ENCODE data around the gene RBM20. TPM values are rescaled to one million over a fixed set of nuclear protein-coding genes. Genes with fewer than 3 reads are reported as not detected.

RBM20 gene
- total RNA-seq, 1 experiment from 2014 or later: 0.17 TPM

DNA sequence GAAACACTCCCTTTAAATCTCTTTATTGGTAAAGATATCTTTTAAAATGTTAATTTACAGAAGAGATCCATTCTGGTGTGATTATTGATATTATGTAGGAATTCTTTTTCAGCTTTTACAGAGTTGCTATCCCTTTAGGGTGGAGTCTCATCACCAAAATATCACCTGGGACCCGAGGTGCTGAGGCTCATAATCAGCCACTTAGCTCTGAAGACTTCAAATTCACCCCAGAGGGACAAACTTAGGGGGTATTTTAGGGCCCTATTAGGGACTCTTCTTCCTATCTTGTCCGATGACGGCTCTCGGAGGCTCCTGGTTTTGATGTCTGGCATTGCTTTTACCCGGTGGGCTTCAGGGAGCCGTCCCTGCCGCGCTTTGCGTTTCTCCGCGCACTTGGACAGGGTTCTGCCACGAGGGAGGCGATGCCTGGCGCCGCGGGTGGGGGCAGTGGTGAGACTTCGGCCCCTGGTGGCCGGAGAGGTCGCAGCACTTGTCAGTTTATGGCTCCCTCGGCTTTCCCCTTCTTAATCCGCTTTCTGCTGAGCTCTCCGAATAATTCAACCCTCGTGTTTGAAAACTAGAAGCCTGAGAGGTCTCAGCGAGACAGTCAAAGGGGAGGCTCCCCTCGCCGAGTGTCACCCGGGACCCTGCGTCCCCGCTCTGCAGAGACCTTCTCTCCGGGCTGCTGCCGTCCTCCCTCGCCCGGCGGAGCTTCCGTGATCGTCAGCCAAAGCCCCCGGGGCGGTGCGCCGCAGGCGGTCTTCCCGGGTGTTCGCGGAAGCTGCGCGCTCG is 27.8 kb downstream of the RBM20 start:
- no peak overlapping the region for H2BK12ac ChIP-seq (ENCODE audit: insufficient read length, low read depth, low read length)
- no peak overlapping the region for H3K56ac ChIP-seq (ENCODE audit: insufficient read length, low read depth, low read length)
- H3K9me3 Mint-ChIP-seq: no peaks in the 10 kb centered on the region; a peak in 1 of 5 replicates
- peak overlapping the region; percentile 59 to 78 for H3K4me3 Mint-ChIP-seq
- no peaks in the 10 kb centered on the region for H3K36me3 Mint-ChIP-seq (ENCODE audit: insufficient read depth in 1 of 3, low read depth in 3 of 3)
- peak; percentile 78 for DNase-seq
- H2AFZ ChIP-seq (ENCODE audit: low read length): no peak overlapping the region
- no peaks in the 10 kb centered on the region for H3K9me3 ChIP-seq (ENCODE audit: control insufficient read depth, low read depth, low read length)
- H4K20me1 ChIP-seq (ENCODE audit: control insufficient read depth, insufficient read depth, insufficient read length): no peaks in the 10 kb centered on the region
- H4K8ac ChIP-seq (replicated peaks; ENCODE audit: insufficient read length, low read depth, low read length): no peak overlapping the region
- H2BK120ac ChIP-seq (ENCODE audit: low read depth, low read length, poor library complexity, severe bottlenecking): no peak overlapping the region
- no peak overlapping the region for H3K18ac ChIP-seq (ENCODE audit: insufficient read length, low read depth, low read length)
- H2BK20ac ChIP-seq (ENCODE audit: low read depth, low read length, poor library complexity, severe bottlenecking): no peak overlapping the region
- no peak overlapping the region for H2BK5ac ChIP-seq (ENCODE audit: insufficient read length, low read length)
- no peak overlapping the region; the same call in 1 of the 2 replicates for H3K14ac ChIP-seq (ENCODE audit: insufficient read depth, low read length)
- peak overlapping the region; percentile 85 for H3K4me2 ChIP-seq (ENCODE audit: insufficient read depth, insufficient read length, low read length)
- no peak overlapping the region for H2BK15ac ChIP-seq (ENCODE audit: low read depth, low read length)
- no CpG with 5 or more reads among the region's 47 CpGs for whole genome bisulfite sequencing (ENCODE audit: extremely low coverage, insufficient read length, low lambda C conversion rate)
- H3K4me1 Mint-ChIP-seq: peaks cover 31 to 33% of the 10 kb centered on the region in 2 experiments
- H3K27me3 ChIP-seq (ENCODE audit: insufficient read depth, low read length): peaks cover 9% of the 10 kb centered on the region; the same call in 1 of the 2 replicates
- H3K27ac Mint-ChIP-seq: no peak overlapping the region
- no peaks in the 10 kb centered on the region for H3K79me1 ChIP-seq (ENCODE audit: insufficient read depth, low read depth, low read length, poor library complexity, severe bottlenecking)
- H3K27me3 Mint-ChIP-seq (ENCODE audit: low read depth): peaks cover 76% of the 10 kb centered on the region
- H2AK5ac ChIP-seq (ENCODE audit: insufficient read length, low read length): no peak overlapping the region
- H3K4ac ChIP-seq (ENCODE audit: low read depth, low read length): no peak overlapping the region
- peaks cover 9% of the 10 kb centered on the region; the same call in 1 of the 2 replicates for H3K4me1 ChIP-seq (ENCODE audit: insufficient read depth, low read length)
- peaks cover 7% of the 10 kb centered on the region for H3K23me2 ChIP-seq (ENCODE audit: insufficient read length, low read depth, low read length, poor library complexity, severe bottlenecking)
- no peaks in the 10 kb centered on the region for H3K79me2 ChIP-seq (ENCODE audit: insufficient read depth, low read length)
- no peak overlapping the region for H4K91ac ChIP-seq (ENCODE audit: insufficient read length, low read depth, low read length)
- H3T11ph ChIP-seq (ENCODE audit: low read length): no peak overlapping the region
- peak; percentile 87 for TF ChIP-seq CTCF (conservative IDR thresholded peaks at IDR 0.05)
- H3K27ac ChIP-seq (ENCODE audit: insufficient read length, low read depth, low read length): no peak overlapping the region
- no peak overlapping the region for H3K23ac ChIP-seq (ENCODE audit: insufficient read length, low read depth, low read length)
- H4K5ac ChIP-seq (ENCODE audit: insufficient read length, low read depth, low read length): no peak overlapping the region
- H3K9ac ChIP-seq (ENCODE audit: extremely low read depth, insufficient read length, low read length): no peak overlapping the region
